HEK293T (cell line): Measurements from ENCODE around the gene SNX21.

Source experiments
- BHLHE40 ChIP-seq: fragments of 450-650 bp; IDR thresholded peaks from 2 replicates; pipeline ENCODE4 v1.6.1; 2016; ENCODE audit warnings: mild to moderate bottlenecking, moderate library complexity, borderline replicate concordance
- ELF4 ChIP-seq: fragments of 450-650 bp; IDR thresholded peaks from 2 replicates; pipeline ENCODE4 v1.6.1; 2017; ENCODE audit warnings: antibody characterized with exemption
- FOXM1 ChIP-seq: fragments of 450-650 bp; IDR thresholded peaks from 2 replicates; pipeline ENCODE4 v1.6.1; 2017; ENCODE audit warnings: mild to moderate bottlenecking, borderline replicate concordance
- HDGF ChIP-seq: fragments of 450-650 bp; IDR thresholded peaks from 2 replicates; pipeline ENCODE4 v1.6.1; 2017; ENCODE audit warnings: antibody characterized with exemption, borderline replicate concordance
- NFRKB ChIP-seq: fragments of 450-650 bp; IDR thresholded peaks from 2 replicates; pipeline ENCODE4 v1.6.1; 2016; ENCODE audit warnings: mild to moderate bottlenecking, moderate library complexity
- SP1 ChIP-seq: fragments of 450-650 bp; IDR thresholded peaks from 2 replicates; pipeline ENCODE4 v1.6.1; 2017
- TARDBP ChIP-seq: fragments of 450-650 bp; IDR thresholded peaks from 2 replicates; pipeline ENCODE4 v1.6.1; 2016
- ZNF384 ChIP-seq: fragments of 450-650 bp; IDR thresholded peaks from 2 replicates; pipeline ENCODE4 v1.6.1; 2016

- TF ChIP-seq ZNF384 (no peak), FOXM1 (no peak), TARDBP (no peak), HDGF (no peak), NFRKB (no peak), ELF4 (no peak), BHLHE40 (no peak), SP1 (no peak)
Measured at GRCh38 chr20:45852326-45852725, 18.7 kb downstream of the SNX21 start.
